ENCODE measurements around the gene GARNL3. TPM values are rescaled to one million over a fixed set of nuclear protein-coding genes. Genes with fewer than 3 reads are reported as not detected.

The GARNL3 gene
- total RNA-seq, 1 experiment from 2014 or later, result 3.2 TPM

GRCh38 chr9:127233550-127233949 is 31.0 kb upstream of the GARNL3 start:
- DNase-seq (ENCODE audit: low read depth), result no peak

- DNase-seq (ENCODE audit: low read depth), result no peak
Measured at GRCh38 chr9:127233989-127234388, 30.6 kb upstream of the GARNL3 start.

- DNase-seq (ENCODE audit: low read depth), result no peak
Measured at GRCh38 chr9:127237801-127238200, 26.8 kb upstream of the GARNL3 start.

- DNase-seq (ENCODE audit: low read depth), result no peak
Measured at GRCh38 chr9:127241354-127241753, 23.2 kb upstream of the GARNL3 start.

GRCh38 chr9:127244609-127245601 is 19.7 kb upstream of the GARNL3 start:
- DNase-seq (ENCODE audit: low read depth), result peak; percentile 93

GRCh38 chr9:127245637-127246164 is 18.9 kb upstream of the GARNL3 start:
- no peak for DNase-seq (ENCODE audit: low read depth)

- DNase-seq (ENCODE audit: low read depth), result no peak
Measured at GRCh38 chr9:127248241-127248640, 16.3 kb upstream of the GARNL3 start.

GRCh38 chr9:127249877-127250276 is 14.7 kb upstream of the GARNL3 start:
- DNase-seq (ENCODE audit: low read depth), result no peak

- no peak for DNase-seq (ENCODE audit: low read depth)
Measured at GRCh38 chr9:127250896-127251391, 13.6 kb upstream of the GARNL3 start.

- DNase-seq (ENCODE audit: low read depth), result no peak
Measured at GRCh38 chr9:127252410-127253318, 11.9 kb upstream of the GARNL3 start.

- no peak for DNase-seq (ENCODE audit: low read depth)
Measured at GRCh38 chr9:127253446-127253845, 11.1 kb upstream of the GARNL3 start.

- no peak for DNase-seq (ENCODE audit: low read depth)
Measured at GRCh38 chr9:127255692-127256091, 8.9 kb upstream of the GARNL3 start.

- no peak for DNase-seq (ENCODE audit: low read depth)
Measured at GRCh38 chr9:127256324-127256723, 8.2 kb upstream of the GARNL3 start.

- no peak for DNase-seq (ENCODE audit: low read depth)
Measured at GRCh38 chr9:127258606-127259471, 5.7 kb upstream of the GARNL3 start.

- DNase-seq (ENCODE audit: low read depth), result no peak
Measured at GRCh38 chr9:127262602-127263001, 2.0 kb upstream of the GARNL3 start.

- no peak for DNase-seq (ENCODE audit: low read depth)
Measured at GRCh38 chr9:127263237-127263636, 1.3 kb upstream of the GARNL3 start.

- DNase-seq (ENCODE audit: low read depth), result no peak
Measured at GRCh38 chr9:127263664-127264063, 910 bp upstream of the GARNL3 start.

- no peak for DNase-seq (ENCODE audit: low read depth)
Measured at GRCh38 chr9:127267793-127268525, 3.4 kb downstream of the GARNL3 start.

GRCh38 chr9:127269449-127269848 is 4.9 kb downstream of the GARNL3 start:
- no peak for DNase-seq (ENCODE audit: low read depth)

- no peak for DNase-seq (ENCODE audit: low read depth)
Measured at GRCh38 chr9:127273326-127273725, 8.8 kb downstream of the GARNL3 start.
